GM10266 (cell line): ENCODE data around the gene THSD7A.

ENCODE experiments used
- DNase-seq: peaks from one replicate; pipeline ENCODE4 v3.0.0; 2012; ENCODE audit errors: extremely low spot score
- CTCF ChIP-seq: IDR thresholded peaks from 2 replicates; pipeline ENCODE4 v1.5.1; 2012; ENCODE audit warnings: mild to moderate bottlenecking, low read depth; ENCODE audit not compliant: control insufficient read depth, insufficient read depth; ENCODE audit errors: missing control alignments

THSD7A gene

GRCh38 chr7:11413901-11414300 lies 418.1 kb downstream of the THSD7A start:
- TF ChIP-seq CTCF, result no peak
- no peak for DNase-seq

GRCh38 chr7:11412036-11412435 lies 420.0 kb downstream of the THSD7A start:
- no peak for TF ChIP-seq CTCF
- DNase-seq, result no peak

- DNase-seq, result no peak
- TF ChIP-seq CTCF, result no peak
These were observed 421.0 kb downstream of the THSD7A start for GRCh38 chr7:11410656-11411644.

GRCh38 chr7:11404355-11404754 lies 427.6 kb downstream of the THSD7A start:
- no peak for DNase-seq
- TF ChIP-seq CTCF, result no peak

GRCh38 chr7:11403781-11404180 lies 428.2 kb downstream of the THSD7A start:
- TF ChIP-seq CTCF, result no peak
- DNase-seq, result no peak

- no peak for TF ChIP-seq CTCF
- DNase-seq, result no peak
These were observed 437.6 kb downstream of the THSD7A start for GRCh38 chr7:11394438-11394837.

- no peak for TF ChIP-seq CTCF
- DNase-seq, result no peak
These were observed 452.4 kb downstream of the THSD7A start for GRCh38 chr7:11379641-11380040.
